ENCODE results near the gene LVRN.
A peak's percentile ranks its signal among the peaks of the same experiment; 100 is the strongest.

The LVRN gene

GRCh38 chr5:115930630-115931337 lies 31.5 kb upstream of the LVRN start:
- Histone ChIP-seq H2AK5ac (ENCODE audit: low read length) (no peak overlapping the region), H3K36me3 (ENCODE audit: control insufficient read depth, insufficient read depth, low read length) (no peaks in the 10 kb centered on the region), H3K79me2 (ENCODE audit: control insufficient read depth, insufficient read depth, low read length) (no peaks in the 10 kb centered on the region), H3K27me3 (ENCODE audit: insufficient read depth, low read length, poor library complexity) (no peaks in the 10 kb centered on the region), H3K4ac (ENCODE audit: low read depth, low read length) (no peak overlapping the region), H3K4me3 (ENCODE audit: low read length) (no peak overlapping the region), H3K79me1 (ENCODE audit: low read length) (no peaks in the 10 kb centered on the region), H2BK15ac (replicated peaks; ENCODE audit: low read depth) (no peak overlapping the region), H3K27ac (ENCODE audit: low read depth, low read length) (no peak overlapping the region), H4K8ac (ENCODE audit: low read depth, low read length) (no peak overlapping the region), H3K18ac (ENCODE audit: low read length) (no peak overlapping the region), H3K4me1 (ENCODE audit: control insufficient read depth, low read depth, low read length) (no peaks in the 10 kb centered on the region), H2BK5ac (ENCODE audit: low read length) (no peak overlapping the region), H2BK120ac (ENCODE audit: low read depth, low read length) (no peak overlapping the region), H3K56ac (ENCODE audit: low read length) (no peak overlapping the region), H4K5ac (ENCODE audit: low read length) (no peak overlapping the region), H3K4me2 (ENCODE audit: low read length) (no peak overlapping the region), H3K9ac (ENCODE audit: low read length) (no peak overlapping the region), H3K23ac (ENCODE audit: low read length) (no peak overlapping the region)
- WGBS (ENCODE audit: extremely low coverage, insufficient coverage, low lambda C conversion rate) = no CpG with 5 or more reads among the region's 4 CpGs
- peak; percentile 52 for DNase-seq

GRCh38 chr5:115932991-115933390 lies 29.3 kb upstream of the LVRN start:
- H3K56ac ChIP-seq (ENCODE audit: low read length) = no peak overlapping the region
- H2AK5ac ChIP-seq (ENCODE audit: low read length) = no peak overlapping the region
- no CpG with 5 or more reads among the region's 6 CpGs for WGBS (ENCODE audit: extremely low coverage, insufficient coverage, low lambda C conversion rate)
- H3K27ac ChIP-seq (ENCODE audit: low read depth, low read length) = no peak overlapping the region
- no peak overlapping the region for H4K8ac ChIP-seq (ENCODE audit: low read depth, low read length)
- H2BK15ac ChIP-seq (replicated peaks; ENCODE audit: low read depth) = no peak overlapping the region
- no peak overlapping the region for H3K4ac ChIP-seq (ENCODE audit: low read depth, low read length)
- no peaks in the 10 kb centered on the region for H3K36me3 ChIP-seq (ENCODE audit: control insufficient read depth, insufficient read depth, low read length)
- no peak overlapping the region for H3K9ac ChIP-seq (ENCODE audit: low read length)
- no peak overlapping the region for H3K23ac ChIP-seq (ENCODE audit: low read length)
- H2BK5ac ChIP-seq (ENCODE audit: low read length) = no peak overlapping the region
- H3K4me1 ChIP-seq (ENCODE audit: control insufficient read depth, low read depth, low read length) = no peaks in the 10 kb centered on the region
- no peaks in the 10 kb centered on the region for H3K79me1 ChIP-seq (ENCODE audit: low read length)
- no peak for DNase-seq
- no peaks in the 10 kb centered on the region for H3K79me2 ChIP-seq (ENCODE audit: control insufficient read depth, insufficient read depth, low read length)
- no peak overlapping the region for H3K4me2 ChIP-seq (ENCODE audit: low read length)
- H3K18ac ChIP-seq (ENCODE audit: low read length) = no peak overlapping the region
- no peak overlapping the region for H4K5ac ChIP-seq (ENCODE audit: low read length)
- H3K4me3 ChIP-seq (ENCODE audit: low read length) = no peak overlapping the region
- no peaks in the 10 kb centered on the region for H3K27me3 ChIP-seq (ENCODE audit: insufficient read depth, low read length, poor library complexity)
- H2BK120ac ChIP-seq (ENCODE audit: low read depth, low read length) = no peak overlapping the region

GRCh38 chr5:115934388-115934974 lies 27.8 kb upstream of the LVRN start:
- WGBS (ENCODE audit: extremely low coverage, insufficient coverage, low lambda C conversion rate) = 100% methylated on average over 2 of the region's 10 CpGs
- no peak overlapping the region for H2AK5ac ChIP-seq (ENCODE audit: low read length)
- H2BK15ac ChIP-seq (replicated peaks; ENCODE audit: low read depth) = no peak overlapping the region
- no peak overlapping the region for H2BK120ac ChIP-seq (ENCODE audit: low read depth, low read length)
- no peak overlapping the region for H3K9ac ChIP-seq (ENCODE audit: low read length)
- no peak overlapping the region for H3K56ac ChIP-seq (ENCODE audit: low read length)
- H3K18ac ChIP-seq (ENCODE audit: low read length) = no peak overlapping the region
- H3K4me1 ChIP-seq (ENCODE audit: control insufficient read depth, low read depth, low read length) = no peaks in the 10 kb centered on the region
- no peaks in the 10 kb centered on the region for H3K36me3 ChIP-seq (ENCODE audit: control insufficient read depth, insufficient read depth, low read length)
- no peaks in the 10 kb centered on the region for H3K79me1 ChIP-seq (ENCODE audit: low read length)
- no peak overlapping the region for H3K23ac ChIP-seq (ENCODE audit: low read length)
- no peak for DNase-seq
- H3K27me3 ChIP-seq (ENCODE audit: insufficient read depth, low read length, poor library complexity) = no peaks in the 10 kb centered on the region
- no peak overlapping the region for H3K27ac ChIP-seq (ENCODE audit: low read depth, low read length)
- no peak overlapping the region for H3K4me2 ChIP-seq (ENCODE audit: low read length)
- H4K8ac ChIP-seq (ENCODE audit: low read depth, low read length) = no peak overlapping the region
- no peak overlapping the region for H3K4me3 ChIP-seq (ENCODE audit: low read length)
- no peaks in the 10 kb centered on the region for H3K79me2 ChIP-seq (ENCODE audit: control insufficient read depth, insufficient read depth, low read length)
- H3K4ac ChIP-seq (ENCODE audit: low read depth, low read length) = no peak overlapping the region
- no peak overlapping the region for H2BK5ac ChIP-seq (ENCODE audit: low read length)
- no peak overlapping the region for H4K5ac ChIP-seq (ENCODE audit: low read length)

- Histone ChIP-seq H3K23ac (ENCODE audit: low read length) (no peak overlapping the region), H3K4ac (ENCODE audit: low read depth, low read length) (no peak overlapping the region)
Measured at GRCh38 chr5:115936031-115936430, 26.2 kb upstream of the LVRN start.

GRCh38 chr5:115939059-115939458 lies 23.2 kb upstream of the LVRN start:
- H3K27ac ChIP-seq (ENCODE audit: low read depth, low read length) = no peak overlapping the region
- no peaks in the 10 kb centered on the region for H3K79me2 ChIP-seq (ENCODE audit: control insufficient read depth, insufficient read depth, low read length)
- no CpG with 5 or more reads among the region's 4 CpGs for WGBS (ENCODE audit: extremely low coverage, insufficient coverage, low lambda C conversion rate)
- no peaks in the 10 kb centered on the region for H3K79me1 ChIP-seq (ENCODE audit: low read length)
- no peak overlapping the region for H3K56ac ChIP-seq (ENCODE audit: low read length)
- no peak overlapping the region for H3K9ac ChIP-seq (ENCODE audit: low read length)
- no peak overlapping the region for H3K4ac ChIP-seq (ENCODE audit: low read depth, low read length)
- H3K18ac ChIP-seq (ENCODE audit: low read length) = no peak overlapping the region
- H2AK5ac ChIP-seq (ENCODE audit: low read length) = no peak overlapping the region
- H3K23ac ChIP-seq (ENCODE audit: low read length) = no peak overlapping the region
- H3K4me3 ChIP-seq (ENCODE audit: low read length) = no peak overlapping the region
- no peak overlapping the region for H3K4me2 ChIP-seq (ENCODE audit: low read length)
- no peak overlapping the region for H4K5ac ChIP-seq (ENCODE audit: low read length)
- no peak overlapping the region for H4K8ac ChIP-seq (ENCODE audit: low read depth, low read length)
- no peaks in the 10 kb centered on the region for H3K4me1 ChIP-seq (ENCODE audit: control insufficient read depth, low read depth, low read length)
- H3K36me3 ChIP-seq (ENCODE audit: control insufficient read depth, insufficient read depth, low read length) = no peaks in the 10 kb centered on the region
- H2BK15ac ChIP-seq (replicated peaks; ENCODE audit: low read depth) = no peak overlapping the region
- no peak overlapping the region for H2BK120ac ChIP-seq (ENCODE audit: low read depth, low read length)
- peak; percentile 67 for DNase-seq
- no peak overlapping the region for H2BK5ac ChIP-seq (ENCODE audit: low read length)
- H3K27me3 ChIP-seq (ENCODE audit: insufficient read depth, low read length, poor library complexity) = no peaks in the 10 kb centered on the region

More at GRCh38 chr5:115936031-115936430, 26.2 kb upstream of the LVRN start:
- Histone ChIP-seq H4K8ac (ENCODE audit: low read depth, low read length) (no peak overlapping the region), H3K79me1 (ENCODE audit: low read length) (no peaks in the 10 kb centered on the region), H2BK5ac (ENCODE audit: low read length) (no peak overlapping the region), H2BK120ac (ENCODE audit: low read depth, low read length) (no peak overlapping the region), H3K4me2 (ENCODE audit: low read length) (no peak overlapping the region), H3K56ac (ENCODE audit: low read length) (no peak overlapping the region), H3K27me3 (ENCODE audit: insufficient read depth, low read length, poor library complexity) (no peaks in the 10 kb centered on the region), H3K4me1 (ENCODE audit: control insufficient read depth, low read depth, low read length) (no peaks in the 10 kb centered on the region), H3K79me2 (ENCODE audit: control insufficient read depth, insufficient read depth, low read length) (no peaks in the 10 kb centered on the region), H2AK5ac (ENCODE audit: low read length) (no peak overlapping the region), H2BK15ac (replicated peaks; ENCODE audit: low read depth) (no peak overlapping the region), H3K18ac (ENCODE audit: low read length) (no peak overlapping the region), H3K36me3 (ENCODE audit: control insufficient read depth, insufficient read depth, low read length) (no peaks in the 10 kb centered on the region), H3K27ac (ENCODE audit: low read depth, low read length) (no peak overlapping the region), H4K5ac (ENCODE audit: low read length) (no peak overlapping the region), H3K4me3 (ENCODE audit: low read length) (no peak overlapping the region), H3K9ac (ENCODE audit: low read length) (no peak overlapping the region)
- DNase-seq = no peak
- no CpG with 5 or more reads among the region's 1 CpG for WGBS (ENCODE audit: extremely low coverage, insufficient coverage, low lambda C conversion rate)
